Upper lobe of left lung (tissue), 6 donors: ENCODE measurements around the gene RNASE8. TPM values are rescaled to one million over a fixed set of nuclear protein-coding genes. Genes with fewer than 3 reads are reported as not detected.

Experiments used
- ATAC-seq, 2 donors: fragments of 200-7000 bp; cut with Tn5 transposase; one replicate each; pipeline ENCODE4 v1.9.1; 2022; ENCODE audit warnings: mild to moderate bottlenecking in 2 of 2, moderate library complexity in 2 of 2; ENCODE audit not compliant: low FRiP score in 2 of 2
- DNase-seq, 2 donors: peaks; one replicate each; pipeline ENCODE4 v3.0.0-alpha.2; 2019 to 2020
- H3K27ac ChIP-seq, 4 donors: fragments of 200-600 bp; sonication (generic); one replicate each; pipeline ENCODE4 v1.5.1; 2016 to 2019
- H3K27me3 ChIP-seq, 4 donors: fragments of 200-600 bp; sonication (generic); one replicate each; pipeline ENCODE4 v1.5.1; 2017 to 2019
- H3K36me3 ChIP-seq, 4 donors: fragments of 200-600 bp; sonication (generic); one replicate each; pipeline ENCODE4 v1.5.1; 2016 to 2019
- H3K4me1 ChIP-seq, 4 donors: fragments of 200-600 bp; sonication (generic); one replicate each; pipeline ENCODE4 v1.5.1; 2018 to 2019
- H3K4me3 ChIP-seq, 4 donors: fragments of 200-600 bp; sonication (generic); one replicate each; pipeline ENCODE4 v1.5.1; 2017 to 2019; ENCODE audit warnings: mild to moderate bottlenecking in 2 of 4, moderate library complexity in 1 of 4
- H3K9me3 ChIP-seq, 4 donors: fragments of 200-600 bp; sonication (generic); one replicate each; pipeline ENCODE4 v1.5.1; 2018 to 2019
- EP300 ChIP-seq, 4 donors: sonication (generic); formaldehyde crosslinking; IDR thresholded peaks; one replicate each; pipeline ENCODE4 v1.5.1; 2017; ENCODE audit warnings: antibody characterized with exemption in 4 of 4, control low read depth in 2 of 4
- POLR2A ChIP-seq, 4 donors: fragments of 450-650 bp; IDR thresholded peaks; one replicate each; pipeline ENCODE4 v1.5.1; 2016 to 2017; ENCODE audit warnings: antibody characterized with exemption in 4 of 4, mild to moderate bottlenecking in 2 of 4
- POLR2AphosphoS5 ChIP-seq, 2 donors: sonication (generic); formaldehyde crosslinking; IDR thresholded peaks; one replicate each; pipeline ENCODE4 v1.5.1; 2017; ENCODE audit warnings: antibody characterized with exemption in 2 of 2
- WGBS, 2 donors: methylation state at CpG; one replicate each; pipeline ENCODE4 v1.1.5; 2017 to 2018; 5-methylcytosine and 5-hydroxymethylcytosine counted together
- total RNA-seq, 6 donors: library from RNA; depleted of rRNA in 4 of 6; stranded (reverse); fragments of >200 nt in 4 of 6; gene quantifications; one replicate each; pipeline versions ENCODE4 v1.1.0 to v1.2.1, GENCODE V29; 2016 to 2021
- TF ChIP-seq, protein P1 (sequence below), 6 experiments: fragments of 450-650 bp in 4 of 6; fragments of 200-600 bp in 2 of 6; sonication (generic) in 2 of 6; IDR thresholded peaks; one replicate each; pipeline ENCODE4 v1.5.1; 2016 to 2019; ENCODE audit warnings: antibody characterized with exemption in 6 of 6
- donor health status: DM: no; HTN: no; CAD: no; lungs with moderate emphysema.
- donor health status: DM: no; HTN: yes; CAD: no; lungs with severe emphysema.

RNASE8 gene
- total RNA-seq, 6 donors from 2014 or later, result not detected

- Histone ChIP-seq H3K27me3 (no peaks in the 10 kb centered on the region), H3K36me3 (peaks cover 6 to 74% (median 35%) of the 10 kb centered on the region in 4 donors), H3K4me1 (peaks cover 12 to 35% (median 13%) of the 10 kb centered on the region in 4 donors), H3K9me3 (no peaks in the 10 kb centered on the region), H3K27ac (peak overlapping the region in 1 of 4 donors; percentile 23), H3K4me3 (no peak overlapping the region)
- TF ChIP-seq POLR2AphosphoS5 (IDR thresholded peaks at IDR 0.05) (no peak), POLR2A (IDR thresholded peaks at IDR 0.05) (no peak), EP300 (IDR thresholded peaks at IDR 0.05) (no peak)
- TF ChIP-seq, protein P1, sequence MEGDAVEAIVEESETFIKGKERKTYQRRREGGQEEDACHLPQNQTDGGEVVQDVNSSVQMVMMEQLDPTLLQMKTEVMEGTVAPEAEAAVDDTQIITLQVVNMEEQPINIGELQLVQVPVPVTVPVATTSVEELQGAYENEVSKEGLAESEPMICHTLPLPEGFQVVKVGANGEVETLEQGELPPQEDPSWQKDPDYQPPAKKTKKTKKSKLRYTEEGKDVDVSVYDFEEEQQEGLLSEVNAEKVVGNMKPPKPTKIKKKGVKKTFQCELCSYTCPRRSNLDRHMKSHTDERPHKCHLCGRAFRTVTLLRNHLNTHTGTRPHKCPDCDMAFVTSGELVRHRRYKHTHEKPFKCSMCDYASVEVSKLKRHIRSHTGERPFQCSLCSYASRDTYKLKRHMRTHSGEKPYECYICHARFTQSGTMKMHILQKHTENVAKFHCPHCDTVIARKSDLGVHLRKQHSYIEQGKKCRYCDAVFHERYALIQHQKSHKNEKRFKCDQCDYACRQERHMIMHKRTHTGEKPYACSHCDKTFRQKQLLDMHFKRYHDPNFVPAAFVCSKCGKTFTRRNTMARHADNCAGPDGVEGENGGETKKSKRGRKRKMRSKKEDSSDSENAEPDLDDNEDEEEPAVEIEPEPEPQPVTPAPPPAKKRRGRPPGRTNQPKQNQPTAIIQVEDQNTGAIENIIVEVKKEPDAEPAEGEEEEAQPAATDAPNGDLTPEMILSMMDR (IDR thresholded peaks at IDR 0.05), result no peak
- DNase-seq, result no peak
- WGBS, 2 donors, result 84 to 88% methylated on average over 5 of the region's 5 CpGs
- ATAC-seq, result no peak
Observed at GRCh38 chr14:21089877-21090193, 32.2 kb downstream of the RNASE8 start.

DNA sequence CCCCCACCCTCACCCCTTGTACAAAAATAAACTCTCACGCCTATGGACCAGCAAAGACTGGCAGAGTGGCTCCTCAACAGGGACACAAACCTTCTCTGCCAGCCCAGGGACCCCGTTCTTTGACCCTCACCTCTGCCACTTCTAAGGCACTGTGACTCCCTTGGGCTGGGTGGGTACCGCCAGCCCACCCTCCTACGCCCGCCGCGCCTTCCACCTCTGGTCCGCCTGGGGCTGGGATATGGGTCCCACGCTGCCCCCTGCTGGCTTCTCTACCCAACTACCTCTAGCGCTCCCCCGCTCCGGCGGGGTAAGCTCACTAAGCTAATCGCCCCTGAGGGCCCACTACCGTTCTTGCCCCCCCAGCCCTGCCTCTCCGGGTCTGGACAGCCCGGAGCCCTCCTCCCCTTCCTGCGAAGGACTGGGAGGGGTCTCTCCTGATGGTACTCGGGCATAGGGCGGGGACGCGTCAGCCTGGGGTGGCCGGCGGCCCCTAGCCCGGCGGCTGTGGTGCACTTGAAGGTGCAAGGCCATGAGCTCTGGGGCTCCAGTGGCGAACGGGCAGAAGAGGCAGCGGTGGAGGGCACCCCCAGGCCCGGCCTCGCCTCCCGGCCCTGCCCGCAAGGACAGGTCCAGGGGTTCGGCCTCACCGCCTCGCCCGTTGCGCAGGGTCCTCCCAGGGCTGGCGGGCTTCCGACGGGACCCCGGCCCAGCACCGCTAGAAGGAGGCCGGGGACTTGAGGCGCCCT, 32.7 kb downstream of the RNASE8 start:
- WGBS, 2 donors, result 76 to 90% methylated on average over 8 to 45 of the region's 45 CpGs
- ATAC-seq (peak in 1 of 2 donors; percentile 7), DNase-seq (peak in 1 of 2 donors; percentile 84)
- no peaks in the 10 kb centered on the region for H3K27me3 ChIP-seq
- H3K4me3 ChIP-seq, result no peak overlapping the region
- peaks cover 7 to 29% (median 9%) of the 10 kb centered on the region in 4 donors for H3K4me1 ChIP-seq
- no peaks in the 10 kb centered on the region for H3K9me3 ChIP-seq
- H3K27ac ChIP-seq, result peak overlapping the region in 2 of 4 donors; percentile 23 to 26
- H3K36me3 ChIP-seq, result peaks cover 6 to 68% (median 35%) of the 10 kb centered on the region in 4 donors
- TF ChIP-seq, protein P1 (IDR thresholded peaks at IDR 0.05), result peak in 5 of 6 experiments; percentile 49 to 64 (median 51)
- TF ChIP-seq POLR2AphosphoS5 (IDR thresholded peaks at IDR 0.05), result no peak
- no peak for TF ChIP-seq EP300 (IDR thresholded peaks at IDR 0.05)
- no peak for TF ChIP-seq POLR2A (IDR thresholded peaks at IDR 0.05)

- 91 to 92% methylated on average over 26 to 45 of the region's 45 CpGs for WGBS, 2 donors
- no peaks in the 10 kb centered on the region for H3K9me3 ChIP-seq
- H3K4me1 ChIP-seq, result peaks cover 4 to 29% (median 11%) of the 10 kb centered on the region in 4 donors
- TF ChIP-seq, protein P1 (IDR thresholded peaks at IDR 0.05), result no peak
- TF ChIP-seq POLR2A (IDR thresholded peaks at IDR 0.05) (no peak), POLR2AphosphoS5 (IDR thresholded peaks at IDR 0.05) (no peak), EP300 (IDR thresholded peaks at IDR 0.05) (no peak)
- peak in 1 of 2 donors; percentile 84 for DNase-seq
- ATAC-seq, result no peak
- no peak overlapping the region for H3K4me3 ChIP-seq
- H3K27me3 ChIP-seq, result no peaks in the 10 kb centered on the region
- H3K27ac ChIP-seq, result no peak overlapping the region
- peaks cover 6 to 61% (median 33%) of the 10 kb centered on the region in 4 donors for H3K36me3 ChIP-seq
Observed at GRCh38 chr14:21090940-21091663, 33.5 kb downstream of the RNASE8 start.

GRCh38 chr14:21091821-21092272, 34.2 kb downstream of the RNASE8 start:
- Histone ChIP-seq H3K27ac (peak overlapping the region in 1 of 4 donors; percentile 36), H3K36me3 (peaks cover 6 to 53% (median 33%) of the 10 kb centered on the region in 4 donors), H3K4me1 (peaks cover 6 to 35% (median 19%) of the 10 kb centered on the region in 4 donors), H3K4me3 (no peak overlapping the region), H3K27me3 (no peaks in the 10 kb centered on the region), H3K9me3 (no peaks in the 10 kb centered on the region)
- TF ChIP-seq POLR2A (IDR thresholded peaks at IDR 0.05), result no peak
- no peak for TF ChIP-seq EP300 (IDR thresholded peaks at IDR 0.05)
- TF ChIP-seq POLR2AphosphoS5 (IDR thresholded peaks at IDR 0.05), result no peak
- TF ChIP-seq, protein P1 (IDR thresholded peaks at IDR 0.05), result no peak
- DNase-seq (peak in 1 of 2 donors; percentile 86), ATAC-seq (no peak)
- 94% methylated on average over 31 of the region's 42 CpGs for WGBS, 2 donors
